Neural progenitor cell (in vitro differentiated cells): Measurements from ENCODE around the gene PLD4.
"Not testable (repeated sequence)": the region's sequence is repeated elsewhere in the genome, so short reads cannot be mapped to it uniquely, and the experiment has no call there.

Source experiments
- CTCF ChIP-seq: fragments of 200-600 bp; sonication (generic); IDR thresholded peaks from 2 replicates; pipeline ENCODE4 v1.5.1; 2017; ENCODE audit warnings: antibody characterized with exemption, mild to moderate bottlenecking
- EZH2 ChIP-seq: fragments of 200-600 bp; sonication (generic); IDR thresholded peaks from 2 replicates; pipeline ENCODE4 v1.6.1; 2017; ENCODE audit warnings: antibody characterized with exemption, mild to moderate bottlenecking, moderate library complexity
- EZH2phosphoT487 ChIP-seq: fragments of 200-600 bp; sonication (generic); IDR thresholded peaks from 2 replicates; pipeline ENCODE4 v1.6.1; 2017; ENCODE audit warnings: antibody characterized with exemption

- not testable (repeated sequence) for TF ChIP-seq CTCF, EZH2, EZH2phosphoT487
These were observed 24.8 kb downstream of the PLD4 start for GRCh38 chr14:104949406-104949955.
